Measurements from ENCODE around the gene TIMP3. TPM values are rescaled to one million over a fixed set of nuclear protein-coding genes. Genes with fewer than 3 reads are reported as not detected.

TIMP3 gene
- total and polyA plus RNA-seq, 2 donors (not counting 1 experiment from before 2014, with no cell fraction given): not detected

DNA sequence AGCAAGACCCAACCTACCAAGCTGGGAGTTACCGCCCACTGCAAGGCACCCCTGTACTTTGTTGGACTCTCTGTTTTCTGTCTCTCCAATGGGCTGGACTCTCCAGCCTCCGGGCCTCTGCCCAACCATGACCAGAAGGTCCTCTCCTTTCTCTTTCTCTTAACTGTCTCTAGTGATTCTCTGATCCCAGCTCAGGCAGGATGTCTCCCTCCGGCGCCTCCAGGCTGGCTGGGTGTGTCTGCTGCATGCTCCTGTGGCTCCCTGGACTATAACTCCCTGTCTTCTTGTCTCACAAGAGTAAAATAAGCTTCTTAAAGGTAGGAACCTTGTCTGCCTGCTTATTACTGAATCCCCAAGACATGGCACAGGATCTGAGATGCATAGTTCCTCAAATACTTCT, 36.3 kb downstream of the TIMP3 start:
- Histone ChIP-seq H3K4me2 (replicated peaks; ENCODE audit: low read depth, low read length, poor library complexity, severe bottlenecking) (no peak overlapping the region), H3K36me3 (replicated peaks in 1 of 2; ENCODE audit: control extremely low read depth in 1 of 2, control insufficient read depth in 1 of 2, extremely low read depth in 1 of 2, insufficient read depth in 2 of 2, low read length in 1 of 2) (no peaks in the 10 kb centered on the region), H3K9ac (ENCODE audit: low read length) (no peak overlapping the region), H3K27me3 (replicated peaks in 1 of 4; ENCODE audit: control extremely low read depth in 1 of 4, control insufficient read depth in 3 of 4, insufficient read depth in 4 of 4, low read length in 3 of 4) (no peaks in the 10 kb centered on the region), H3K4me1 (ENCODE audit: control insufficient read depth in 2 of 2, insufficient read depth in 2 of 2, low read length in 2 of 2) (no peaks in the 10 kb centered on the region), H2AFZ (ENCODE audit: insufficient read depth, low read depth, low read length, poor library complexity, severe bottlenecking) (no peak overlapping the region), H3K4me3 (ENCODE audit: control extremely low read depth in 1 of 5, extremely low read depth in 1 of 5, insufficient read depth in 1 of 5, low read depth in 2 of 5, low read length in 4 of 5) (no peak overlapping the region), H3K9me3 (ENCODE audit: control extremely low read depth in 1 of 3, control insufficient read depth in 2 of 3, insufficient read depth in 1 of 3, low read length in 2 of 3) (no peaks in the 10 kb centered on the region), H4K20me1 (ENCODE audit: control insufficient read depth, insufficient read depth, low read length, poor library complexity, severe bottlenecking) (no peaks in the 10 kb centered on the region), H3K27ac (ENCODE audit: low read length in 2 of 2) (no peak overlapping the region), H3K79me2 (ENCODE audit: control insufficient read depth, insufficient read depth, low read length) (no peaks in the 10 kb centered on the region)
- Mint-ChIP-seq H3K27ac (no peak overlapping the region), H3K9me3 (ENCODE audit: insufficient read depth) (no peaks in the 10 kb centered on the region), H3K27me3 (peaks cover 17% of the 10 kb centered on the region), H3K4me3 (no peak overlapping the region), H3K4me1 (no peaks in the 10 kb centered on the region)
- ATAC-seq (ENCODE audit: low read depth): no peak
- CTCF ChIA-PET: no interaction called here
- DNase-seq: no peak
- TF ChIP-seq EZH2 (IDR thresholded peaks at IDR 0.05; ENCODE audit: borderline replicate concordance, insufficient read depth, low read depth, low read length, poor library complexity, severe bottlenecking): no peak
- TF ChIP-seq, protein P1, sequence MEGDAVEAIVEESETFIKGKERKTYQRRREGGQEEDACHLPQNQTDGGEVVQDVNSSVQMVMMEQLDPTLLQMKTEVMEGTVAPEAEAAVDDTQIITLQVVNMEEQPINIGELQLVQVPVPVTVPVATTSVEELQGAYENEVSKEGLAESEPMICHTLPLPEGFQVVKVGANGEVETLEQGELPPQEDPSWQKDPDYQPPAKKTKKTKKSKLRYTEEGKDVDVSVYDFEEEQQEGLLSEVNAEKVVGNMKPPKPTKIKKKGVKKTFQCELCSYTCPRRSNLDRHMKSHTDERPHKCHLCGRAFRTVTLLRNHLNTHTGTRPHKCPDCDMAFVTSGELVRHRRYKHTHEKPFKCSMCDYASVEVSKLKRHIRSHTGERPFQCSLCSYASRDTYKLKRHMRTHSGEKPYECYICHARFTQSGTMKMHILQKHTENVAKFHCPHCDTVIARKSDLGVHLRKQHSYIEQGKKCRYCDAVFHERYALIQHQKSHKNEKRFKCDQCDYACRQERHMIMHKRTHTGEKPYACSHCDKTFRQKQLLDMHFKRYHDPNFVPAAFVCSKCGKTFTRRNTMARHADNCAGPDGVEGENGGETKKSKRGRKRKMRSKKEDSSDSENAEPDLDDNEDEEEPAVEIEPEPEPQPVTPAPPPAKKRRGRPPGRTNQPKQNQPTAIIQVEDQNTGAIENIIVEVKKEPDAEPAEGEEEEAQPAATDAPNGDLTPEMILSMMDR (IDR thresholded peaks at IDR 0.05): no peak
- POLR2A ChIA-PET: no interaction called here
- intact Hi-C loops (cut with micrococcal nuclease): no loop called here
- 89% methylated on average over 4 of the region's 4 CpGs for WGBS (ENCODE audit: insufficient coverage)

DNA sequence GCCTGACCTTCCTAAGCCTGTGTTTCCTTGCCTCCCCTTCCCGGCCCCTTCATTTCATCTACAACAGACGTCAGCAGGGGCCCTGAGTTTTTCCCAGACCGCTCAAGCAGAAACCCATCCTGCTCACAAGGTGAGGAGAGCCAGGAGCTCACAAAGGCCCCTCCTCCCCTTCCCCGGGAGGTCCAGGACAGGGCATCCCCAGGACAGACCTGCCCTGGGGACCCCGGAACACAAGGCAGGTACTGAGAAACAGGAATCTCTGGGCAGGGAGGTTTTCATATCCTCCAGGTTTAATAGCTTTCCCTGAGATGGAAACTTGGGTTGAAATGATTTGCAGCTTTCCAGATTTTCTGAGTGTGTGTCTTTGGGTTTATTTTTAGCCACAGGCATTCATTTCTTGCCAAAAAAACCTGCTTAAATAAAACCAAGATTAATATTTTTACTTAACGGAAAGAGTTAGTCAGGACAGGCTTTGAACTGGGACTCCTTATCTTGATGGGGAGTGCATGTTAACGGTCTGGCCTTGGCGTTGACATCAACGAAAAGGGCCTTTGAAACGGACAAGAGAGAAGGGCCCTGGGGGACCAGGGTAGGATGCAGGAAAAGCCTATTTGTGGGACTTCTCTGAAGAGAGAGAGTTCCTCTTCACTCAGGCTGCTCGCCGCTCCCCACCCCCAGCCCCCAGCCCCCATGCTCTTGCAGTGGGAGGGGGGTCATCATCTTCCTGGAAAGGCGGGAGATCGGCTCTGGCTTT, 38.5 kb downstream of the TIMP3 start:
- intact Hi-C loops (cut with micrococcal nuclease): no loop called here
- WGBS (ENCODE audit: insufficient coverage): 57% methylated on average over 8 of the region's 14 CpGs
- no peaks in the 10 kb centered on the region for H3K79me2 ChIP-seq (ENCODE audit: control insufficient read depth, insufficient read depth, low read length)
- ATAC-seq (ENCODE audit: low read depth) (no peak), DNase-seq (no peak)
- no peak overlapping the region for H3K9ac ChIP-seq (ENCODE audit: low read length)
- POLR2A ChIA-PET: no interaction called here
- H3K9me3 ChIP-seq (ENCODE audit: control extremely low read depth in 1 of 3, control insufficient read depth in 2 of 3, insufficient read depth in 1 of 3, low read length in 2 of 3): no peaks in the 10 kb centered on the region
- no peaks in the 10 kb centered on the region for H4K20me1 ChIP-seq (ENCODE audit: control insufficient read depth, insufficient read depth, low read length, poor library complexity, severe bottlenecking)
- H3K4me3 ChIP-seq (ENCODE audit: control extremely low read depth in 1 of 5, extremely low read depth in 1 of 5, insufficient read depth in 1 of 5, low read depth in 2 of 5, low read length in 4 of 5): no peak overlapping the region
- no peak for TF ChIP-seq EZH2 (IDR thresholded peaks at IDR 0.05; ENCODE audit: borderline replicate concordance, insufficient read depth, low read depth, low read length, poor library complexity, severe bottlenecking)
- TF ChIP-seq, protein P1 (IDR thresholded peaks at IDR 0.05): no peak
- Mint-ChIP-seq H3K9me3 (ENCODE audit: insufficient read depth) (no peaks in the 10 kb centered on the region), H3K27ac (no peak overlapping the region), H3K27me3 (peaks cover 19% of the 10 kb centered on the region), H3K4me3 (no peak overlapping the region), H3K4me1 (no peaks in the 10 kb centered on the region)
- no peaks in the 10 kb centered on the region for H3K36me3 ChIP-seq (replicated peaks in 1 of 2; ENCODE audit: control extremely low read depth in 1 of 2, control insufficient read depth in 1 of 2, extremely low read depth in 1 of 2, insufficient read depth in 2 of 2, low read length in 1 of 2)
- no peak overlapping the region for H2AFZ ChIP-seq (ENCODE audit: insufficient read depth, low read depth, low read length, poor library complexity, severe bottlenecking)
- H3K4me1 ChIP-seq (ENCODE audit: control insufficient read depth in 2 of 2, insufficient read depth in 2 of 2, low read length in 2 of 2): no peaks in the 10 kb centered on the region
- no peak overlapping the region for H3K27ac ChIP-seq (ENCODE audit: low read length in 2 of 2)
- no peak overlapping the region for H3K4me2 ChIP-seq (replicated peaks; ENCODE audit: low read depth, low read length, poor library complexity, severe bottlenecking)
- CTCF ChIA-PET: no interaction called here
- H3K27me3 ChIP-seq (replicated peaks in 1 of 4; ENCODE audit: control extremely low read depth in 1 of 4, control insufficient read depth in 3 of 4, insufficient read depth in 4 of 4, low read length in 3 of 4): no peaks in the 10 kb centered on the region

Data from B cell (primary cell).